ENCODE results near the gene SCAMP3.

- TF ChIP-seq GATA3 (IDR thresholded peaks at IDR 0.05; ENCODE audit: low read depth, low read length) (no peak), GATA2 (IDR thresholded peaks at IDR 0.05; ENCODE audit: low read depth, low read length) (peak; percentile 90)
Measured at GRCh38 chr1:155308493-155309422, 46.6 kb upstream of the SCAMP3 start, which contains the start of gene FDPS.

Data from SH-SY5Y (cell line).